Measurements from ENCODE around the gene THAP8. TPM values are rescaled to one million over a fixed set of nuclear protein-coding genes. Genes with fewer than 3 reads are reported as not detected.

The THAP8 gene
- total and polyA plus RNA-seq, 2 donors (not counting 3 experiments of a cell fraction or from before 2014, with no cell fraction given): 2.9 to 6.6 TPM

DNA sequence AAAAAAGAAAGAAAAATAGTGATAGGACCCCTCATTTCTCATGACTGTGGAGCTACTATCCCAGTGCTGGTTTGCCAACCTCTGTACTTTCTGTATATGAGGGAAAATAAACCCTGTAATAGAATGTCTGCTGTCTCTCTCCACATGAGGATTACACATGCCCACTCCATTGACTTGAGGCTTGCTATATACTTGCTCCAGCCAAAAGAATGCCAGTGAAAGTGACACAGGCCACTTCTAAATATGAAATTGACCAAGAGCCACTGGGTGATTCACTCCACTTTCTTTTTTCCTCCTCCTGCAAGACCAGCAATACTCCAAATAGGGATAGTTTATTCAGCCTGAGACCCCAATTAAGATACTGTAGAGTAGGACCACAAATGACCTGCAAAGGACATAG, 6.2 kb downstream of the THAP8 start:
- no peaks in the 10 kb centered on the region for H3K36me3 ChIP-seq (ENCODE audit: control insufficient read depth in 2 of 2, extremely low read depth in 1 of 2, insufficient read depth in 2 of 2, low read length in 2 of 2)
- no peaks in the 10 kb centered on the region for H3K27me3 ChIP-seq (ENCODE audit: control insufficient read depth in 2 of 2, insufficient read depth in 2 of 2, low read length in 2 of 2)
- POLR2A ChIA-PET: no interaction called here
- FAIRE-seq (no peak), DNase-seq (ENCODE audit: low read depth, low spot score) (no peak)
- H3K4me3 ChIP-seq (replicated peaks in 1 of 3; ENCODE audit: insufficient read depth in 1 of 3, low read depth in 1 of 3, low read length in 3 of 3): no peak overlapping the region
- no peaks in the 10 kb centered on the region for H3K9me3 ChIP-seq (replicated peaks; ENCODE audit: control insufficient read depth, insufficient read depth, low read length)
- no peaks in the 10 kb centered on the region for H4K20me1 ChIP-seq (replicated peaks; ENCODE audit: control insufficient read depth, extremely low read depth, insufficient read depth, low read length)
- no peaks in the 10 kb centered on the region for H3K4me1 ChIP-seq (ENCODE audit: control insufficient read depth, extremely low read depth, insufficient read depth, low read length)
- H3K9ac ChIP-seq (replicated peaks; ENCODE audit: extremely low read depth, insufficient read depth, low read length): no peak overlapping the region
- H2AFZ ChIP-seq (ENCODE audit: low read depth, low read length): no peak overlapping the region
- TF ChIP-seq GATA2 (IDR thresholded peaks at IDR 0.05; ENCODE audit: insufficient read depth, insufficient read length, low read depth, low read length): no peak
- TF ChIP-seq FOS (IDR thresholded peaks at IDR 0.05; ENCODE audit: borderline replicate concordance, insufficient read depth, low read length): no peak
- TF ChIP-seq POLR2A (IDR thresholded peaks at IDR 0.05; ENCODE audit: low read depth, low read length): no peak
- no peak for TF ChIP-seq POLR2AphosphoS5 (IDR thresholded peaks at IDR 0.05; ENCODE audit: insufficient read depth, low read depth, low read length)
- no peak for TF ChIP-seq JUN (IDR thresholded peaks at IDR 0.05; ENCODE audit: borderline replicate concordance, insufficient read depth, insufficient read length, low read depth)
- no peak for TF ChIP-seq EZH2 (IDR thresholded peaks at IDR 0.05; ENCODE audit: borderline replicate concordance, low read depth, low read length, severe bottlenecking)
- TF ChIP-seq, protein P1, sequence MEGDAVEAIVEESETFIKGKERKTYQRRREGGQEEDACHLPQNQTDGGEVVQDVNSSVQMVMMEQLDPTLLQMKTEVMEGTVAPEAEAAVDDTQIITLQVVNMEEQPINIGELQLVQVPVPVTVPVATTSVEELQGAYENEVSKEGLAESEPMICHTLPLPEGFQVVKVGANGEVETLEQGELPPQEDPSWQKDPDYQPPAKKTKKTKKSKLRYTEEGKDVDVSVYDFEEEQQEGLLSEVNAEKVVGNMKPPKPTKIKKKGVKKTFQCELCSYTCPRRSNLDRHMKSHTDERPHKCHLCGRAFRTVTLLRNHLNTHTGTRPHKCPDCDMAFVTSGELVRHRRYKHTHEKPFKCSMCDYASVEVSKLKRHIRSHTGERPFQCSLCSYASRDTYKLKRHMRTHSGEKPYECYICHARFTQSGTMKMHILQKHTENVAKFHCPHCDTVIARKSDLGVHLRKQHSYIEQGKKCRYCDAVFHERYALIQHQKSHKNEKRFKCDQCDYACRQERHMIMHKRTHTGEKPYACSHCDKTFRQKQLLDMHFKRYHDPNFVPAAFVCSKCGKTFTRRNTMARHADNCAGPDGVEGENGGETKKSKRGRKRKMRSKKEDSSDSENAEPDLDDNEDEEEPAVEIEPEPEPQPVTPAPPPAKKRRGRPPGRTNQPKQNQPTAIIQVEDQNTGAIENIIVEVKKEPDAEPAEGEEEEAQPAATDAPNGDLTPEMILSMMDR (IDR thresholded peaks at IDR 0.05; ENCODE audit: extremely low read depth in 1 of 2, insufficient read depth in 1 of 2, low read depth in 1 of 2, low read length in 2 of 2): no peak
- no peak for TF ChIP-seq MYC (IDR thresholded peaks at IDR 0.05; ENCODE audit: low read depth, low read length)
- TF ChIP-seq, protein P2, sequence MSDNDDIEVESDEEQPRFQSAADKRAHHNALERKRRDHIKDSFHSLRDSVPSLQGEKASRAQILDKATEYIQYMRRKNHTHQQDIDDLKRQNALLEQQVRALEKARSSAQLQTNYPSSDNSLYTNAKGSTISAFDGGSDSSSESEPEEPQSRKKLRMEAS (IDR thresholded peaks at IDR 0.05; ENCODE audit: insufficient read depth, insufficient read length): no peak
- BruUV-seq (replicated peaks): no TSS peak
- H3K4me2 ChIP-seq (ENCODE audit: insufficient read depth, low read length): no peak overlapping the region
- no peak overlapping the region for H3K27ac ChIP-seq (ENCODE audit: insufficient read depth, low read depth, low read length)
- dilution Hi-C loops (cut with MboI; ENCODE audit: extremely low pct_ligation_motif_present, low sequenced_read_pairs): no loop called here
- intact Hi-C loops (cut with micrococcal nuclease): no loop called here
- H3K9me1 ChIP-seq (replicated peaks; ENCODE audit: control insufficient read depth, extremely low read depth, insufficient read depth, low read length): no peaks in the 10 kb centered on the region
- H3K79me2 ChIP-seq (ENCODE audit: control insufficient read depth, insufficient read depth, low read length): no peaks in the 10 kb centered on the region
- CTCF ChIA-PET: no interaction called here
